Mesothelial cell of epicardium (in vitro differentiated cells): ENCODE measurements around the gene NUDT9. TPM values are rescaled to one million over a fixed set of nuclear protein-coding genes. Genes with fewer than 3 reads are reported as not detected.
"Not testable (repeated sequence)": the region's sequence is repeated elsewhere in the genome, so short reads cannot be mapped to it uniquely, and the experiment has no call there.

Experiments used
- DNase-seq, 2 experiments: peaks; one replicate each; pipeline ENCODE4 v3.0.0; 2021; ENCODE audit warnings: low spot score in 2 of 2; ENCODE audit not compliant: unreplicated experiment in 2 of 2
- H3K27ac Mint-ChIP-seq: 2 replicates; pipeline ENCODE4 v1.8.0; 2021; ENCODE audit warnings: mixed read lengths
- H3K27me3 Mint-ChIP-seq: 2 replicates; pipeline ENCODE4 v1.8.0; 2021; ENCODE audit warnings: low read depth, mixed read lengths
- H3K36me3 Mint-ChIP-seq: 2 replicates; pipeline ENCODE4 v1.8.0; 2021; ENCODE audit warnings: mixed read lengths
- H3K4me1 Mint-ChIP-seq: 2 replicates; pipeline ENCODE4 v1.8.0; 2021; ENCODE audit warnings: mixed read lengths
- H3K4me3 Mint-ChIP-seq: 2 replicates; pipeline ENCODE4 v1.8.0; 2021; ENCODE audit warnings: mild to moderate bottlenecking, moderate library complexity, mixed read lengths
- H3K9me3 Mint-ChIP-seq: 2 replicates; pipeline ENCODE4 v1.8.0; 2021; ENCODE audit warnings: mixed read lengths
- CTCF ChIP-seq: fragments of 200-600 bp; sonication (generic); IDR thresholded peaks from one replicate; pipeline ENCODE4 v1.5.0; 2021; ENCODE audit warnings: antibody characterized with exemption; ENCODE audit not compliant: unreplicated experiment
- total RNA-seq: library from RNA; stranded (reverse); gene quantifications from 3 replicates; pipeline ENCODE4 v1.2.1, GENCODE V29; 2021

NUDT9 gene
- 25.5 to 27.7 TPM (median 26.0 TPM) in 3 replicates for total RNA-seq

GRCh38 chr4:87422104-87423052, at the start of gene NUDT9:
NUDT9 (plus strand) TSS chr4:87422573; CDS start chr4:87422906, 333 bp downstream.
- peak within 1 kb of the TSS; percentile 99 for H3K27ac Mint-ChIP-seq
- H3K36me3 Mint-ChIP-seq, result no peaks in the 10 kb centered on the region
- TF ChIP-seq CTCF, result no peak
- H3K9me3 Mint-ChIP-seq, result peaks cover 6% of the 10 kb centered on the region
- H3K4me3 Mint-ChIP-seq, result peak within 1 kb of the TSS; percentile 92
- DNase-seq, result peak; percentile 75 to 88
- H3K4me1 Mint-ChIP-seq, result peaks cover 43% of the 10 kb centered on the region
- H3K27me3 Mint-ChIP-seq, result no peaks in the 10 kb centered on the region

- Mint-ChIP-seq H3K4me1 (peaks cover 6% of the 10 kb centered on the region), H3K36me3 (peaks cover 11% of the 10 kb centered on the region), H3K9me3 (no peaks in the 10 kb centered on the region), H3K27ac (no peak overlapping the region), H3K4me3 (no peak overlapping the region), H3K27me3 (no peaks in the 10 kb centered on the region)
- TF ChIP-seq CTCF, result peak; percentile 64
- no peak for DNase-seq
Observed at GRCh38 chr4:87375719-87376291, 46.6 kb upstream of the NUDT9 start.

GRCh38 chr4:87377816-87378215, 44.6 kb upstream of the NUDT9 start:
- Mint-ChIP-seq H3K36me3 (peaks cover 6% of the 10 kb centered on the region), H3K4me3 (no peak overlapping the region), H3K4me1 (peaks cover 6% of the 10 kb centered on the region), H3K27ac (no peak overlapping the region), H3K27me3 (no peaks in the 10 kb centered on the region), H3K9me3 (no peaks in the 10 kb centered on the region)
- no peak for TF ChIP-seq CTCF
- no peak for DNase-seq

GRCh38 chr4:87382116-87382515, 40.3 kb upstream of the NUDT9 start:
- H3K4me1 Mint-ChIP-seq, result no peaks in the 10 kb centered on the region
- peaks cover 33% of the 10 kb centered on the region for H3K36me3 Mint-ChIP-seq
- H3K9me3 Mint-ChIP-seq, result peaks cover 22% of the 10 kb centered on the region
- no peak overlapping the region for H3K4me3 Mint-ChIP-seq
- no peak for TF ChIP-seq CTCF
- no peaks in the 10 kb centered on the region for H3K27me3 Mint-ChIP-seq
- no peak for DNase-seq
- no peak overlapping the region for H3K27ac Mint-ChIP-seq

GRCh38 chr4:87382931-87383330, 39.4 kb upstream of the NUDT9 start:
- TF ChIP-seq CTCF, result no peak
- DNase-seq, result no peak
- no peak overlapping the region for H3K4me3 Mint-ChIP-seq
- peaks cover 35% of the 10 kb centered on the region for H3K36me3 Mint-ChIP-seq
- H3K27ac Mint-ChIP-seq, result no peak overlapping the region
- peaks cover 25% of the 10 kb centered on the region for H3K9me3 Mint-ChIP-seq
- H3K27me3 Mint-ChIP-seq, result no peaks in the 10 kb centered on the region
- peaks cover 2% of the 10 kb centered on the region for H3K4me1 Mint-ChIP-seq

GRCh38 chr4:87384466-87385132, 37.8 kb upstream of the NUDT9 start:
- not testable (repeated sequence) for H3K4me1 Mint-ChIP-seq, H3K27ac Mint-ChIP-seq, H3K4me3 Mint-ChIP-seq, H3K27me3 Mint-ChIP-seq, DNase-seq
- H3K36me3 Mint-ChIP-seq, result peaks cover 35% of the 10 kb centered on the region
- H3K9me3 Mint-ChIP-seq, result peaks cover 31% of the 10 kb centered on the region
